HCT116 (cell line): ENCODE measurements around the gene GRK1. TPM values are rescaled to one million over a fixed set of nuclear protein-coding genes. Genes with fewer than 3 reads are reported as not detected.

Experiments used
- ATAC-seq: fragments of 200-7000 bp; cut with Tn5 transposase; 2 replicates; pipeline ENCODE4 v1.9.1; 2020; ENCODE audit warnings: mild to moderate bottlenecking, moderate library complexity
- BruUV-seq: library from RNA; stranded (reverse); fragments of 400-500 nt; replicated peaks from 2 replicates; lab custom pipeline; 2021; lab: Mats Ljungman, UMichigan
- CTCF ChIA-PET: fragments of 300-600 bp; sonication (Branson Sonifier 250); formaldehyde crosslinking; loops from one replicate; lab custom pipeline; 2021; ENCODE audit warnings: antibody characterized with exemption; lab: Charles Lee
- POLR2A ChIA-PET: fragments of 300-600, 350-600 bp; sonication (Branson Sonifier 250); formaldehyde crosslinking; loops from one replicate; lab custom pipeline; 2021; ENCODE audit warnings: antibody characterized with exemption; lab: Charles Lee
- RAD21 ChIA-PET, 2 experiments: fragments of 300-600 bp; sonication (Branson Sonifier 250); formaldehyde crosslinking; loops; one replicate each; lab custom pipeline; 2023; ENCODE audit warnings: low total read pairs in 2 of 2; ENCODE audit not compliant: uncharacterized antibody in 2 of 2, unreplicated experiment in 2 of 2, low non-redundant PET in 1 of 2; lab: Charles Lee
- DNase-seq: peaks from one replicate; pipeline ENCODE4 v3.0.0-alpha.2; 2010; ENCODE audit warnings: low read depth, low spot score
- H2AFZ ChIP-seq: fragments of 200-600 bp; shearing (Covaris generic), sonication (generic); 2 replicates; pipeline ENCODE4 v1.6.1; 2017; ENCODE audit warnings: low read depth, mixed run types, mixed read lengths, antibody characterized with exemption, low read length; ENCODE audit not compliant: poor library complexity, severe bottlenecking
- H3K27ac ChIP-seq: 2 replicates; pipeline ENCODE4 v1.5.1; 2012; ENCODE audit warnings: low read depth, low read length
- H3K27me3 ChIP-seq: fragments of 200-600 bp; sonication (generic); 2 replicates; pipeline ENCODE4 v1.6.1; 2016; ENCODE audit warnings: mixed run types, low read length, mixed read lengths; ENCODE audit not compliant: insufficient read depth
- H3K36me3 ChIP-seq, 2 experiments: fragments of 200-500 bp in 1 of 2; fragments of 200-600 bp in 1 of 2; sonication (Bioruptor generic) in 1 of 2; sonication (generic) in 1 of 2; 2 replicates each; pipeline versions ENCODE4 v1.5.1 to v1.6.1; 2014 to 2016; ENCODE audit warnings: low read length in 2 of 2, inconsistent platforms in 1 of 2, mixed read lengths in 1 of 2, mixed run types in 1 of 2; ENCODE audit not compliant: insufficient read depth in 2 of 2, control insufficient read depth in 1 of 2
- H3K4me1 ChIP-seq, 2 experiments: fragments of 200-600 bp in 1 of 2; sonication (generic) in 1 of 2; 2 replicates each; pipeline versions ENCODE4 v1.5.1 to v1.6.1; 2012 to 2017; ENCODE audit warnings: low read length in 2 of 2, inconsistent platforms in 1 of 2, mild to moderate bottlenecking in 1 of 2, mixed read lengths in 1 of 2, mixed run types in 1 of 2, moderate library complexity in 1 of 2; ENCODE audit not compliant: insufficient read depth in 2 of 2, control insufficient read depth in 1 of 2
- H3K4me2 ChIP-seq: fragments of 200-600 bp; sonication (generic); 2 replicates; pipeline ENCODE4 v1.6.1; 2017; ENCODE audit warnings: mixed run types, low read length, mixed read lengths
- H3K4me3 ChIP-seq, 2 experiments: fragments of 200-600 bp in 1 of 2; sonication (generic) in 1 of 2; replicated peaks in 1 of 2; 2 replicates each; pipeline ENCODE4 v1.5.1; 2011 to 2016; ENCODE audit warnings: low read length in 2 of 2, control low read depth in 1 of 2, low read depth in 1 of 2, mild to moderate bottlenecking in 1 of 2, mixed read lengths in 1 of 2, mixed run types in 1 of 2
- H3K79me2 ChIP-seq: fragments of 200-600 bp; sonication (generic); 2 replicates; pipeline ENCODE4 v1.6.1; 2017; ENCODE audit warnings: mild to moderate bottlenecking, mixed run types, low read length, moderate library complexity, mixed read lengths; ENCODE audit not compliant: insufficient read depth
- H3K9ac ChIP-seq: fragments of 200-600 bp; sonication (generic); 2 replicates; pipeline ENCODE4 v1.6.1; 2016; ENCODE audit warnings: low read length, mixed read lengths
- H3K9me2 ChIP-seq: fragments of 200-600 bp; sonication (generic), shearing (Covaris generic); 2 replicates; pipeline ENCODE4 v1.6.1; 2017; ENCODE audit warnings: mixed run types, mild to moderate bottlenecking, moderate library complexity; ENCODE audit not compliant: insufficient read depth
- H3K9me3 ChIP-seq, 2 experiments: fragments of 200-500 bp in 1 of 2; fragments of 200-600 bp in 1 of 2; sonication (Bioruptor generic) in 1 of 2; sonication (generic) in 1 of 2; 2 replicates each; pipeline ENCODE4 v1.6.1; 2014 to 2017; ENCODE audit warnings: low read length in 2 of 2, mixed read lengths in 2 of 2, inconsistent platforms in 1 of 2, low read depth in 1 of 2, mild to moderate bottlenecking in 1 of 2, mixed run types in 1 of 2, moderate library complexity in 1 of 2; ENCODE audit not compliant: control insufficient read depth in 1 of 2, insufficient read depth in 1 of 2
- H4K20me1 ChIP-seq: fragments of 200-600 bp; sonication (generic), shearing (Covaris generic); 2 replicates; pipeline ENCODE4 v1.6.1; 2017; ENCODE audit warnings: mixed run types, mild to moderate bottlenecking, moderate library complexity; ENCODE audit not compliant: insufficient read depth
- ATF3 ChIP-seq: IDR thresholded peaks from 2 replicates; pipeline ENCODE4 v1.6.1; 2012
- CEBPB ChIP-seq: IDR thresholded peaks from 2 replicates; pipeline ENCODE4 v1.6.1; 2012; ENCODE audit warnings: low read depth
- ELF1 ChIP-seq: IDR thresholded peaks from 2 replicates; pipeline ENCODE4 v1.6.1; 2012; ENCODE audit warnings: low read depth, borderline replicate concordance
- SP1 ChIP-seq: IDR thresholded peaks from 2 replicates; pipeline ENCODE4 v1.6.1; 2012; ENCODE audit warnings: low read depth
- SRF ChIP-seq: IDR thresholded peaks from 2 replicates; pipeline ENCODE4 v1.6.1; 2012; ENCODE audit warnings: low read depth
- YY1 ChIP-seq: IDR thresholded peaks from 2 replicates; pipeline ENCODE4 v1.6.1; 2011; ENCODE audit warnings: low read length, low read depth, moderate library complexity, mild to moderate bottlenecking; ENCODE audit not compliant: insufficient replicate concordance; ENCODE audit errors: extremely low read depth
- ZFX ChIP-seq: fragments of 450-650 bp; IDR thresholded peaks from 2 replicates; pipeline ENCODE4 v1.6.1; 2017
- intact Hi-C: fragments of 100-400 bp; cut with micrococcal nuclease; formaldehyde crosslinking; loops from 2 replicates; pipeline ENCODE4 v1.10.0; 2022
- total RNA-seq: library from RNA; stranded (reverse); gene quantifications from one replicate; pipeline ENCODE4 v1.2.1, GENCODE V29; 2021; ENCODE audit not compliant: unreplicated experiment

The GRK1 gene
- total RNA-seq, 1 experiment from 2014 or later = not detected

GRCh38 chr13:113656831-113657671 is 10.0 kb upstream of the GRK1 start (continued):
- no peak for TF ChIP-seq CEBPB
- TF ChIP-seq, all 23 proteins: peak for 0

- H4K20me1 ChIP-seq = no peaks in the 10 kb centered on the region
- DNase-seq (no peak), ATAC-seq (no peak)
- no peak within 1 kb of the TSS for H3K4me2 ChIP-seq
- H3K36me3 ChIP-seq = no peaks in the 10 kb centered on the region
- no peak within 1 kb of the TSS for H3K4me3 ChIP-seq
- H3K9me2 ChIP-seq = no peaks in the 10 kb centered on the region
- no peaks in the 10 kb centered on the region for H3K4me1 ChIP-seq
- H3K79me2 ChIP-seq = no peaks in the 10 kb centered on the region
- no peak within 1 kb of the TSS for H3K27ac ChIP-seq
- no TSS peak for BruUV-seq
- ChIA-PET CTCF (no interaction called here), RAD21 (no interaction called here), POLR2A (no interaction called here)
- no peak within 1 kb of the TSS for H3K9ac ChIP-seq
- H2AFZ ChIP-seq = no peak within 1 kb of the TSS
- intact Hi-C loops = no loop called here
- H3K27me3 ChIP-seq = no peaks in the 10 kb centered on the region
- TF ChIP-seq ZFX (no peak), SP1 (no peak), YY1 (no peak)
- H3K9me3 ChIP-seq = no peaks in the 10 kb centered on the region
These were observed 8.9 kb upstream of the GRK1 start, which contains the start of gene ATP4B for GRCh38 chr13:113657851-113658741. ATP4B (minus strand) TSS chr13:113658198; CDS start chr13:113658144, 54 bp downstream.

GRCh38 chr13:113658836-113659235 is 8.2 kb upstream of the GRK1 start:
- H3K79me2 ChIP-seq = no peaks in the 10 kb centered on the region
- no peak overlapping the region for H2AFZ ChIP-seq
- no peak overlapping the region for H3K4me3 ChIP-seq
- H3K4me1 ChIP-seq = no peaks in the 10 kb centered on the region
- H3K9me3 ChIP-seq = no peaks in the 10 kb centered on the region
- no peak for DNase-seq
- POLR2A ChIA-PET = no interaction called here
- no peak for TF ChIP-seq ATF3
- TF ChIP-seq SRF = no peak
- TF ChIP-seq ELF1 = no peak
- RAD21 ChIA-PET = no interaction called here
- intact Hi-C loops = no loop called here
- H3K36me3 ChIP-seq = no peaks in the 10 kb centered on the region
- H3K9ac ChIP-seq = no peak overlapping the region
- no peaks in the 10 kb centered on the region for H3K27me3 ChIP-seq
- H4K20me1 ChIP-seq = no peaks in the 10 kb centered on the region
- no TSS peak for BruUV-seq
- no peak for ATAC-seq
- H3K27ac ChIP-seq = no peak overlapping the region
- CTCF ChIA-PET = no interaction called here
- no peaks in the 10 kb centered on the region for H3K9me2 ChIP-seq
- H3K4me2 ChIP-seq = no peak overlapping the region
